Cardiac fibroblast (primary cell): ENCODE data around the gene ENTPD8.

Source experiments
- DNase-seq, 2 donors: peaks; one replicate each; pipeline versions ENCODE4 v3.0.0 to v3.0.0-alpha.2; 2010; ENCODE audit warnings: low read depth in 2 of 2
- H3K4me3 ChIP-seq, 2 donors: replicated peaks in 1 of 2; 1 replicate in 1 of 2; 2 replicates in 1 of 2; pipeline ENCODE4 v1.5.1; 2011; ENCODE audit warnings: low read depth in 2 of 2, low read length in 2 of 2, mild to moderate bottlenecking in 2 of 2, moderate library complexity in 1 of 2
- CTCF ChIP-seq: IDR thresholded peaks from one replicate; pipeline ENCODE4 v1.5.1; 2011; ENCODE audit warnings: low read depth, mild to moderate bottlenecking, low read length, inconsistent platforms

ENTPD8 gene

GRCh38 chr9:137460363-137461315 is 19.5 kb upstream of the ENTPD8 start:
- no peak for DNase-seq
- no peak for TF ChIP-seq CTCF
- H3K4me3 ChIP-seq, result no peak overlapping the region

GRCh38 chr9:137459601-137460362 is 18.6 kb upstream of the ENTPD8 start:
- no peak for TF ChIP-seq CTCF
- no peak for DNase-seq
- peak overlapping the region; percentile 29 to 42 for H3K4me3 ChIP-seq

GRCh38 chr9:137459152-137459600 is 18.0 kb upstream of the ENTPD8 start, which contains the start of gene NSMF:
TSS of gene NSMF (minus strand) at chr9:137459334. CDS start at chr9:137459102, 232 bp downstream.
- DNase-seq, result peak; percentile 89 to 94
- TF ChIP-seq CTCF, result no peak
- H3K4me3 ChIP-seq, result peak within 1 kb of the TSS; percentile 65 to 73

- no peak for TF ChIP-seq CTCF
- peak overlapping the region; percentile 65 to 73 for H3K4me3 ChIP-seq
- peak in 1 of 2 donors; percentile 27 for DNase-seq
Observed at GRCh38 chr9:137458194-137459151, 17.3 kb upstream of the ENTPD8 start.

- no peak for DNase-seq
- H3K4me3 ChIP-seq, result peak overlapping the region; percentile 65 to 73
- TF ChIP-seq CTCF, result no peak
Observed at GRCh38 chr9:137457406-137458193, 16.4 kb upstream of the ENTPD8 start.
